Vagina (tissue), 2 donors: ENCODE measurements around the gene TELO2.

Experiments used
- POLR2A ChIP-seq, 2 donors: fragments of 450-650 bp; IDR thresholded peaks; one replicate each; pipeline ENCODE4 v1.6.1; 2017; ENCODE audit warnings: antibody characterized with exemption in 2 of 2, mild to moderate bottlenecking in 2 of 2, moderate library complexity in 2 of 2
- POLR2AphosphoS5 ChIP-seq, 2 donors: sonication (generic); formaldehyde crosslinking; IDR thresholded peaks; one replicate each; pipeline ENCODE4 v1.9.0; 2017; ENCODE audit warnings: antibody characterized with exemption in 2 of 2, mild to moderate bottlenecking in 2 of 2, low read depth in 1 of 2; ENCODE audit not compliant: insufficient read depth in 1 of 2
- TF ChIP-seq, protein P1 (sequence below), 3 experiments: fragments of 450-650 bp in 2 of 3; fragments of 200-600 bp in 1 of 3; sonication (generic) in 1 of 3; IDR thresholded peaks; one replicate each; pipeline ENCODE4 v1.5.1; 2017 to 2019; ENCODE audit warnings: antibody characterized with exemption in 3 of 3, mild to moderate bottlenecking in 2 of 3, moderate library complexity in 2 of 3

DNA sequence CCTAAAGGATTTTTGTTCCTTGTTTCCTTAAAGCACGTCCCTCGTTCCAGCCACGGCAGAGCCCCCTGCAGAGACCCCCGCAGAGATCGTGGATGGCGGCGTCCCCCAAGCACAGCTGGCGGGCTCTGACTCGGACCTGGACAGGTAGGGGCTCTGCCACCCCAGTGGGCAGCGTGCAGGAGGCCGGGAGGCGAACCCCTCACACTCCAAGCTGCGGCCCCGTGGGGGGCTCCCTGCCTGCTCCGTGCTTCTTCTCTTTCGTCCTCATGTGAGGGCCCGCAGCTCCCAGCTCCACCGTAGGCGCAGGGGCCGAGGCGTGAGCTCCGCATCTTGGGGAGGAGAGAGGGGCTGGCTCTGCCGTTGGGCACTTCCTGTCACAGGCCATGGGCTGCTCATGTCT is 8.5 kb downstream of the TELO2 start:
- TF ChIP-seq, protein P1, sequence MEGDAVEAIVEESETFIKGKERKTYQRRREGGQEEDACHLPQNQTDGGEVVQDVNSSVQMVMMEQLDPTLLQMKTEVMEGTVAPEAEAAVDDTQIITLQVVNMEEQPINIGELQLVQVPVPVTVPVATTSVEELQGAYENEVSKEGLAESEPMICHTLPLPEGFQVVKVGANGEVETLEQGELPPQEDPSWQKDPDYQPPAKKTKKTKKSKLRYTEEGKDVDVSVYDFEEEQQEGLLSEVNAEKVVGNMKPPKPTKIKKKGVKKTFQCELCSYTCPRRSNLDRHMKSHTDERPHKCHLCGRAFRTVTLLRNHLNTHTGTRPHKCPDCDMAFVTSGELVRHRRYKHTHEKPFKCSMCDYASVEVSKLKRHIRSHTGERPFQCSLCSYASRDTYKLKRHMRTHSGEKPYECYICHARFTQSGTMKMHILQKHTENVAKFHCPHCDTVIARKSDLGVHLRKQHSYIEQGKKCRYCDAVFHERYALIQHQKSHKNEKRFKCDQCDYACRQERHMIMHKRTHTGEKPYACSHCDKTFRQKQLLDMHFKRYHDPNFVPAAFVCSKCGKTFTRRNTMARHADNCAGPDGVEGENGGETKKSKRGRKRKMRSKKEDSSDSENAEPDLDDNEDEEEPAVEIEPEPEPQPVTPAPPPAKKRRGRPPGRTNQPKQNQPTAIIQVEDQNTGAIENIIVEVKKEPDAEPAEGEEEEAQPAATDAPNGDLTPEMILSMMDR (IDR thresholded peaks at IDR 0.05), result no peak
- TF ChIP-seq POLR2A (IDR thresholded peaks at IDR 0.05) (no peak), POLR2AphosphoS5 (IDR thresholded peaks at IDR 0.05; ENCODE audit: insufficient read depth in 1 of 2, low read depth in 1 of 2) (no peak)
